Measurements from ENCODE around the gene OVCH1.
"Not testable (repeated sequence)": the region's sequence is repeated elsewhere in the genome, so short reads cannot be mapped to it uniquely, and the experiment has no call there.

The OVCH1 gene

GRCh38 chr12:29438752-29439408, 58.6 kb downstream of the OVCH1 start (continued):
- no peak for TF ChIP-seq ZNF70 (CRISPR knock-in tag; IDR thresholded peaks at IDR 0.05)
- TF ChIP-seq GLIS3 (CRISPR knock-in tag; IDR thresholded peaks at IDR 0.05) = no peak
- TF ChIP-seq CSRNP3 (CRISPR knock-in tag; IDR thresholded peaks at IDR 0.05) = no peak
- no peak for TF ChIP-seq OSR1 (CRISPR knock-in tag; IDR thresholded peaks at IDR 0.05)
- no peak for TF ChIP-seq SNAI2 (CRISPR knock-in tag; IDR thresholded peaks at IDR 0.05)
- no peak for TF ChIP-seq ZC3H10 (CRISPR knock-in tag; IDR thresholded peaks at IDR 0.05)
- TF ChIP-seq ESRRG (CRISPR knock-in tag; IDR thresholded peaks at IDR 0.05) = no peak

- TF ChIP-seq CSDC2 (CRISPR knock-in tag; IDR thresholded peaks at IDR 0.05) = no peak
- TF ChIP-seq OSR1 (CRISPR knock-in tag; IDR thresholded peaks at IDR 0.05) = no peak
- TF ChIP-seq ISL1 (CRISPR knock-in tag; IDR thresholded peaks at IDR 0.05) = no peak
- no peak for TF ChIP-seq ESRRG (CRISPR knock-in tag; IDR thresholded peaks at IDR 0.05)
- TF ChIP-seq POU6F1 (CRISPR knock-in tag; IDR thresholded peaks at IDR 0.05; ENCODE audit: borderline replicate concordance, low read depth) = no peak
- TF ChIP-seq TOX (CRISPR knock-in tag; IDR thresholded peaks at IDR 0.05; ENCODE audit: borderline replicate concordance) = no peak
- TF ChIP-seq TCF4 (CRISPR knock-in tag; IDR thresholded peaks at IDR 0.05; ENCODE audit: borderline replicate concordance) = no peak
- TF ChIP-seq GLIS3 (CRISPR knock-in tag; IDR thresholded peaks at IDR 0.05) = no peak
- TF ChIP-seq CREB5 (CRISPR knock-in tag; IDR thresholded peaks at IDR 0.05; ENCODE audit: low read depth) = no peak
- no peak for TF ChIP-seq CSRNP3 (CRISPR knock-in tag; IDR thresholded peaks at IDR 0.05)
- no peak for TF ChIP-seq ZNF70 (CRISPR knock-in tag; IDR thresholded peaks at IDR 0.05)
- TF ChIP-seq ZNF565 (CRISPR knock-in tag; conservative IDR thresholded peaks at IDR 0.05; ENCODE audit: low read depth) = no peak
- ATAC-seq = no peak
Observed at GRCh38 chr12:29437575-29437974, 59.9 kb downstream of the OVCH1 start.

- ATAC-seq = not testable (repeated sequence)
Observed at GRCh38 chr12:29436815-29437214, 60.7 kb downstream of the OVCH1 start.

- no peak for TF ChIP-seq POU6F1 (CRISPR knock-in tag; IDR thresholded peaks at IDR 0.05; ENCODE audit: borderline replicate concordance, low read depth)
- TF ChIP-seq CSDC2 (CRISPR knock-in tag; IDR thresholded peaks at IDR 0.05) = no peak
- no peak for TF ChIP-seq PPARA (CRISPR knock-in tag; IDR thresholded peaks at IDR 0.05; ENCODE audit: borderline replicate concordance)
- TF ChIP-seq ZNF8 (CRISPR knock-in tag; IDR thresholded peaks at IDR 0.05) = no peak
- no peak for TF ChIP-seq CSRNP3 (CRISPR knock-in tag; IDR thresholded peaks at IDR 0.05)
- TF ChIP-seq SNAI2 (CRISPR knock-in tag; IDR thresholded peaks at IDR 0.05) = no peak
- TF ChIP-seq ESRRG (CRISPR knock-in tag; IDR thresholded peaks at IDR 0.05) = no peak
- TF ChIP-seq ZFP30 (CRISPR knock-in tag; IDR thresholded peaks at IDR 0.05) = no peak
- TF ChIP-seq ZNF70 (CRISPR knock-in tag; IDR thresholded peaks at IDR 0.05) = no peak
- TF ChIP-seq ISL1 (CRISPR knock-in tag; IDR thresholded peaks at IDR 0.05) = no peak
- no peak for TF ChIP-seq BACH2 (CRISPR knock-in tag; IDR thresholded peaks at IDR 0.05; ENCODE audit: borderline replicate concordance)
- no peak for TF ChIP-seq ZC3H10 (CRISPR knock-in tag; IDR thresholded peaks at IDR 0.05)
- TF ChIP-seq PATZ1 (CRISPR knock-in tag; IDR thresholded peaks at IDR 0.05; ENCODE audit: borderline replicate concordance) = no peak
- no peak for TF ChIP-seq RARB (CRISPR knock-in tag; IDR thresholded peaks at IDR 0.05)
- TF ChIP-seq TOX (CRISPR knock-in tag; IDR thresholded peaks at IDR 0.05; ENCODE audit: borderline replicate concordance) = no peak
- TF ChIP-seq GLIS3 (CRISPR knock-in tag; IDR thresholded peaks at IDR 0.05) = no peak
- TF ChIP-seq ZNF565 (CRISPR knock-in tag; conservative IDR thresholded peaks at IDR 0.05; ENCODE audit: low read depth) = no peak
- no peak for TF ChIP-seq CREB5 (CRISPR knock-in tag; IDR thresholded peaks at IDR 0.05; ENCODE audit: low read depth)
- no peak for ATAC-seq
Observed at GRCh38 chr12:29431513-29431912, 66.0 kb downstream of the OVCH1 start.
